GM21529 (cell line): ENCODE measurements around the gene TMEM69.
"Not testable (repeated sequence)": the region's sequence is repeated elsewhere in the genome, so short reads cannot be mapped to it uniquely, and the experiment has no call there.

Source experiments
- ATAC-seq: cut with Tn5 transposase; IDR thresholded peaks from one replicate; pipeline ENCODE4 v1.9.1; 2021; ENCODE audit not compliant: unreplicated experiment

TMEM69 gene

DNA sequence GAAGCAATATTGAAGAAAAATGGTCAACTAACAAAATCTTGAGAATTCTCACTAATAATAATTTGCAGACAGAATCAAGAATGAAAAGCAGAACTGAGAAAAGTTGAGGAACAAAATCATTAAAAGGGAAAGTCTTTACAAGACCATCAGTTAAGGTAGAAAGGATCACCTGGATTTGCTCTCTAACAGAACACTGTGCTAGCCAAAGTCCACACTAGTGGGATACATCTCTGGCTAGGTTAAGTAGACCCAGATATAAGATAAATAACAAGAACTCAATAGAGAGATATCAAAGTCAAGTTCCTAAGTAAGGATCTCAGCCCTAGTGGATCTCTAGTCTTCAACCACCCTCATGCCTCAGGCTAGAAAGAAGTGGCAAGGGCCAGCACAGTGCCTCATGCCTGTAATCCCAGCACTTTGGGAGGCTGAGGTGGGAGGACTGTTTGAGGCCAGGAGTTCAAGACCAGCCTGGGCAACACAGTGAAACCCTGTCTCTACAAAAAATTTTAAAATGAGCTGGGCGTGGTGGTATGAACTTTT, 42.9 kb downstream of the TMEM69 start:
- no peak for ATAC-seq

DNA sequence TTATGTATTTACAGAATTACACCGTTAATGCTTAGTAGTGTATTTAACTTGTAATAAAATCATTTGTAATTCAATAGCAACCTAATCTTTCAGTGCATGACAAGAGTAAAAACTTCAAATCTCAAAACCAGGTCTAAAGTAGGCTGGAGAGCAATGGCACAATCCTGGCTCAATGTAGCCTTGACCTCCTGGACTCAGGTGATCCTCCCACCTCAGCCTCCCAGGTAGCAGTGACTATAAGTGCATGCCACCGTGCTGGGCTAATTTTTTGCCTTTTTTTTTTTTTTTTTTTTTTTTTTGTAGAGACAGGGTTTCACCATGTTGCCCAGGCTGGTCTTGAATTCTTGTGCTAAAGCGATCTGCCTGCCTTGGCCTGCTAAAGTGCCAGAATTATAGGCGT, 51.2 kb downstream of the TMEM69 start:
- no peak for ATAC-seq

- ATAC-seq, result not testable (repeated sequence)
These were observed 51.7 kb downstream of the TMEM69 start for GRCh38 chr1:45739641-45740156.
